HG03196 (cell line): ENCODE data around the gene SSBP3.

Experiments
- ATAC-seq: cut with Tn5 transposase; IDR thresholded peaks from one replicate; pipeline ENCODE4 v1.9.1; 2021; ENCODE audit not compliant: unreplicated experiment

Gene SSBP3

DNA sequence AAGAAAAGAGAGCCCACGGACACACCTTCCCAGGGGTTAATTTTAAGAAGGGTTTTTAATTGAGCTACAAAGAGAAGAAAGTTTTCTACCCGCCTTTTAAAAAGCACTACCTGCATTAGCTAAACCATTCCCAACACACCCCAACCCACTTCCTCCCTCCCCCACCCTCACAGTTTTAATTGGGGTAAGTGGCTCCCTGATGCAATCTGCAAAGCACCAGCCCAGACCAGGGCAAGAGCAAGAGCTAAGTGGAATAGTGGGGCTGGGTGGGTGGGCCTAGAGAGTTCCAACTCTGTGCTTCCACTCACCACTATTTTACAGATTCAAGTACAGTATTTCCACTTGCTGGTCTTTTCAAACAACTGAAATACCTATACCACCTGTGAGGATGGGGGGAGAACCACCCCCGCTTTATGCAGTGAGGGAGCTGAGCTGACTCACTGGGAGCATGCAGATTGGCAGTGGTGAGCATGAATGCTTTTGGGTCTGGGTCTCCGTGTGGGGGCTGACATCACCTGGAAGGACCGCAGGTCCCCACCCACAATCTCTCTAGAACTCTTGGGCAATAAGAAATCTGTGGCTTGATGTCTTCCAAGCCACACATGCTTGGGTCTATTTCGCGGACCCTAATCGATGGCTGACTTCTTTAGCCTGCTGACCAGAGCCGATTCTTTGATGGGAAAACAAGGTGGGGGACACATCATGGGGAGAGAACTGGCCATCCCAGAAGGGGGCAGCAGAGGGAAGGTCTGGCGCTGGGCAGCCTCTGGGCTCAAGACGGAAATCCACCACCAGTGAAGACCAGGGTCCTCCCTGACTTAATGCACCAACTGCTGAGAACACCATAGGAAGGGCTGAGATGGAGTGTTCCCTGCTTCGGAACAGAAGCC is 95.5 kb downstream of the SSBP3 start:
- ATAC-seq = no peak

- ATAC-seq = no peak
These were observed 96.4 kb downstream of the SSBP3 start for GRCh38 chr1:54309631-54310366.

GRCh38 chr1:54307305-54307704 is 98.9 kb downstream of the SSBP3 start:
- no peak for ATAC-seq

DNA sequence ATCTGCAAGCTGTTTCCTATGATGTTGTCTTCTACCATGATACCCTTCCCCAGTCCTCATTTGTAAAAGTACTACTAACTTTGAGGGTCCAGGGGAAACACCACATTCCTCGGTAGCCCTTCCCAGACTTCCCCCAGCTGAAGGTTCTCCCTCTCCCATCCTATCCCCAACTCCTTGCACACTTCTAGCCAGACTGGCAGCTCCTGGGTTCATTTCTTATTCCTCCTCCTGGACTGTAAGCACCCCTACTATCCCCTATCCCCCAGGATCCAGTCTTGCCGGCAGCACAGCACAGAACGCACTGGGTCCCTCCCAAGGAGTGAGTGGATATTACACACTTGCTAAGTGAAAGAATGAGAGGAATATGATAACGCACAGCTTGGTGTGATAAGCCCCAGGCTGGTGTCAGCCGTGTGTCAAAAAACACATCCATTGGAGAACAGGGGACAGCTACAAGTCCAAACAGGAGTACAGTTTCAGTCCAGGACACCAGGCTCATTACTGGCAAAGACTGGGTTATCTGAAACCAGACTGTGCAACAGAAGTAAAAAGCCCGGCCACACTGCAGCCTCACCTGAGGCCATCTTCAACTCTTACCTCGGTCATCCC is 100.2 kb downstream of the SSBP3 start:
- no peak for ATAC-seq

- no peak for ATAC-seq
These were observed 101.7 kb downstream of the SSBP3 start for GRCh38 chr1:54304518-54304917.

DNA sequence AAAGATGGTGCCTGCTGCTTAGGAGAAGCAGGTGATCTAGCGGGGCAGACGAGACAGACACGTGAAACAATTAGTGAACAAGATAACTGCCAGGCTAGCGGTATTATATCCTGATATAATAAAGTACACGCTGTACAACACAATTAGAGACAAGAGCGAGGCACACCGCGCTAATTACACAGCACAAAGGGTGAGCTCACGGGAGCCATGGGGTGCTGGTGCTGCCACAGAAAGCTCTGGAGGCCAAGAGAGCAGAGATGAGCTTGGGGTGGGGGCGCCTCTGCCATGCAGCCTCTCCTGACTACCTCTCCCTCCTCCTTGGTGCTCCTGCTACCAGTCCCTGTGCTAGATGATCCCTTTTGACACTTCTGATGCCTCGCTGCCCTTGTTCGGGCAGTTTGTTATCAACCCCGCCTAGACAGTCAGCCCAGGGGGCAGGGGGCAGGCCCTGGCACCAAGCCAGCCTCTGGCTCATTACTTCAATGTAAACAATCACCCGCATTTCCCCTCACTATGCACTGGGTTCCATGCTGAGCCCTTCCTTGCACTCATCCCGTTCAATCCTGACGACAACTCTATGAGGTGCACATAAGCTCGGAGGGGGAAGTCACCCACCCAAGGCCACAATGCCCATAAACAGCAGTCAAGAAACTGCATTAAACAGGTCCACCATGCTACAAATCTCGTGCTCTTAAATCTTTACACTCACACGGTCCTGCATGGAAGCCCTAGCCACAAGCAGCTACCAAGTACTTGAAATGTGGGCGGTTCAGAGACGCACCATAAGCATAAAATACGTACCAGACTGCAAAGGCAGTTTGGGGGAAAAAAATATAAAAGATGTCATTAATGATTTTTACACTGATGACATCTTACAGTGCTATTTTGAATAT is 103.0 kb downstream of the SSBP3 start:
- no peak for ATAC-seq

GRCh38 chr1:54302549-54302948 is 103.6 kb downstream of the SSBP3 start:
- no peak for ATAC-seq

DNA sequence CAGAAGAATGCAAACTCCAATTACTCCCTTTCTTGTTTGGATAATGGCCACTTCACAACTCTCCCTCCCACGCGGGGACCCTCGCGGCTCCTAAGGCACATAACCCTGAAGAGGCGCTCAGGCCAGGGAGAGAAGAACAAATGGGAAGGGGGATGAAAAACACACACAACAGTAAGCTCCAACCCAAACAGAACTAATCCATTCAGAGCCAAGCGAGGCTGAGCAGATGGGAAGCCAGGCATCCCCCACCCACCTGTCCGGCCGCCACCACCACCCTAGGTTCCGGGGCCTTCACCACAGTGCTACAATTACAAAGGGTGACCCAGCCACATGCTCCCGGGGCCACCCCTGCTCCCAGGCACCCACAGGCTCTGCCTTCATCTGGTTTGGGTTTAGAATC is 104.7 kb downstream of the SSBP3 start:
- ATAC-seq = no peak

- ATAC-seq = no peak
These were observed 105.8 kb downstream of the SSBP3 start for GRCh38 chr1:54300401-54300800.

- ATAC-seq = no peak
These were observed 107.2 kb downstream of the SSBP3 start for GRCh38 chr1:54299037-54299436.

DNA sequence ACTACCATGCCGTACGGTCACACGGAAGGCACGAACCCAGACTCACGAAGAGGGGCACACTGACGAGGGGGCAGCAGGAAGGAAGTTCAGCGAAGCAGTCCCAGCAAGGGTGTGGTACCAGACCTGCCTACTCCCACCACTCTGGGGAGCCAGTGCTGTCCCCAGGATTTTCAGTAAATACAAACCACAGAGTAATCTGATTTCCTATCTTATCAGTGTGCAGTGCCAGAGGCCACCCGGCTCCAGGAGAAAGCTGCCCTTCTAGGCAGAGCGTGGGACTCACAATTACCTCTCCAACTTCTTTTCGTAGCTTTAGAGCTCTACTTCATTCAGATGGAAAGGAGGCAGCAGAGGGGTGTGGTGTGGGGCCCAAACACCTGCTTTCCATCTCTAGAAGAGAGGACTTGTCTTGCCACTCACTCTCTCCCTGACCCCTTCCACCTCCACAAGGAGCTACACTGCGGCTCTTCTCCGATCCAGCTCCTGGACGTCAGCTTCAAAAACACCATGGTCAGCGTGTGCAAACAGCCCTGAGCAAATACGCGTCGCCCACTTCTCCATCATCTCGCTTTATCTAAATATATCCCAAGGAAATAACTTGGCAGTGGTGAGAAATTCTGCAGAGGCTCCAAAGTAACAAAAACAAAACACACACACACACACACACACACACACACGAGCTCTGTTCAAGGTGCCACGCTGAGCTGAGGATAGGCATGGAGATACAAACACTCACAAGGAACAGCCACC is 107.7 kb downstream of the SSBP3 start:
- ATAC-seq = no peak

- ATAC-seq = no peak
These were observed 108.5 kb downstream of the SSBP3 start for GRCh38 chr1:54297596-54298283.

DNA sequence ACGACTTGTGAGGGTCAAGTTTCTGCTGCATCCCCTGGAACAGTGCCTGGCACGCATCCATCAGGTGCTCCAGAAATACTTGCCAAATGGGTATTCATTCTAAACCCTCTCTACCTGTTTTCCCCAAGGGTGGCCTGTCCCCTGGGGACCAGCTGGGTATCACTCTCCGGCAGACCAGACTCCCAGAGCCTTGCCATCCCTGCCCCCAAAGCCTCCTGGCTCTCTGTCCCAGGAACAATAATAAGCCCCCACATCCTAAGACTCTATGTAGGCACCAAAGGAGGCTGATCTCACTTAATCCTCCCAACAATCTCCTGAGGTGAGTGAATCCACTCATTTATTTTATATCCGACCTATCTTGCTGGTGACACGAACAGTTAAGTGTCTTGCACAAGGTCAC is 109.5 kb downstream of the SSBP3 start:
- no peak for ATAC-seq

- ATAC-seq = no peak
These were observed 111.3 kb downstream of the SSBP3 start for GRCh38 chr1:54294887-54295286.

- no peak for ATAC-seq
These were observed 113.9 kb downstream of the SSBP3 start for GRCh38 chr1:54292002-54292911.

DNA sequence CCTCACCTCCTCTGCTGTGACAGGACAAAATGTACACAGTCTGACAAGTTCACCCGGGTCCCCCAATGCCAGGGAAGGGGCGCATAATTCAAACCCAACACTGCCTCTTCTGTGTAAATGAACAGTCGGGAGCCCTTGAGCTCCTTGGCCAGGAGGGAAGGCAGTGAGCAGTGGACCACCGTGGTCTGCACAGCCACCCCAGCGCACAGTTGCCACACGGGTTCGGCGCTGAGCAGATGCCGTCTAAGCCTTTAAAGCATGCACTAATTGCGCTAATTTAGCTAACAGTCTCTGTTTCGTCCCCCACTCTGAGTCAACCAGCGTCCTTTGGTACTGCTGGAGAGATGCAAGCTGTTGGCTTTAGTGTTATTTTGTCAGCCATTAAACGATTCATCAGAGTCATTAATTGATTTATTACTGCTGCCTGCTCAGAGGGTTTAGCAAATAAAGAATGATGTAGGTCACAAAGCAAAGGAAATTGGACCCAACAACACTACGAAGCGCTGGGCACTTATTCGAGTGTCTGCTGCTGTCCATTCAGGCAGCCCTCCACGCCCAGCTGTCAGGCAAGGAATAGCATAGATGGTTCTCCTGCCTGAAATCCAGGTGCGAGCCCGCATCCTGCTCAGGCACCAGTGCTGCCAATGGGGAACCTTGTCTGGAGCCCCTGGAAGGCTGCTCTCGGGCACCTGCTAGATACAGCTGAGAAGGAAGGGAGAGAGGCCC is 114.8 kb downstream of the SSBP3 start:
- ATAC-seq = no peak

- no peak for ATAC-seq
These were observed 115.5 kb downstream of the SSBP3 start for GRCh38 chr1:54290506-54291184.
